ENCODE results near the gene CCDC97. TPM values are rescaled to one million over a fixed set of nuclear protein-coding genes. Genes with fewer than 3 reads are reported as not detected.

Gene CCDC97
- total and polyA plus RNA-seq, 2 of the 8 experiments (the other 6 are each of a cell fraction or from before 2014, with no cell fraction given) = 19.8 to 27.1 TPM

DNA sequence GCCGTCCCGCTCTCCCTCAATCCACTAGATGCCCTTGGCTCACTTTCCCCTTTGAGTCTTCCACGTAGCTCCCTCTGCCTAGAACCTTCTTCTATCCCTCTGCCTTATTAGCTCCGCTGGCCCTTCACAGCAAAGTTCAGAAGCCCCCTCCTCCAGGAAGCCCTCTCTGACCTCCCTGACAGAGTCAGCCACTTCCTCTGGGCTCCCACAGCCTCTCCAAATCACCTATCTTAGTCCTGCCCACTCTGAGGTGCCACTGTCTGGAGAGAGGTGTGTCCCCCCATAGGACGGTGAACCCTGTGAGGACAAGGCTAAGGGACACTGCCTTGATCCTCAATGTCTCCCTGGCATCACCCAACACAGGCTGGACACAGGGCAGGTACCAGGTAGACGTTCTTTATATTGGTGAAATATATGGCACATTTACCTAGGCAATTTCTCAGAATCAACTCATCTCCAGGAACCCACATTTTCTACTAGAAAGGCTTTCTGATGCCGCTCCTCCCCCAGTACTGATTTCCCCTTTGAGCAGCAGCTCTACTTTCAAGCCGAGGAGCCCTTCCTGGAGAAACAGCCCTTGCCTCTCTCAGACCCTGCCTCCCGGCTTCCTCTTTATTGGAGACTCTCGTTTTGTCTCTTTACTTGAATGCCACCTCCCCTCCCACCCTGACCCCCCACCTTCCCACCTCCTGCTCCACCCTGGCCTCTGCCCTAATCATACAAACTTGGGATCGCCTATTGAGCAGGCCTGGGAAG lies 47.2 kb downstream of the CCDC97 start:
- H3K56ac ChIP-seq (replicated peaks; ENCODE audit: insufficient read length, low read depth, low read length) = no peak overlapping the region
- H3K27ac ChIP-seq (ENCODE audit: low read depth, low read length) = no peak overlapping the region
- no peak overlapping the region for H4K8ac ChIP-seq (ENCODE audit: extremely low read depth, insufficient read depth, low read length)
- H4K20me1 ChIP-seq (replicated peaks in 1 of 2; ENCODE audit: control insufficient read depth in 1 of 2, insufficient read depth in 2 of 2, low read length in 2 of 2) = peaks cover 0 to 7% of the 10 kb centered on the region in 2 experiments
- no peak overlapping the region for H3K14ac ChIP-seq (ENCODE audit: insufficient read length)
- H2BK120ac ChIP-seq (replicated peaks; ENCODE audit: low read depth, low read length) = no peak overlapping the region
- ChIA-PET CTCF (ENCODE audit: partially characterized antibody) (interaction anchor here (0.6 to 8.0 kb wide), 8 partner anchors 14 to 922 kb away, joined by 3 to 33 read pairs (median 3); no protein-coding TSS in a partner anchor), POLR2A (ENCODE audit: partially characterized antibody) (interaction anchor here (1.0 to 1.5 kb wide), 5 partner anchors 15 to 82 kb away, joined by 3 to 4 read pairs (median 3); partner anchors contain the start of gene DMAC2)
- no peaks in the 10 kb centered on the region for H3K36me3 ChIP-seq (ENCODE audit: control insufficient read depth in 2 of 4, insufficient read depth in 4 of 4, low read length in 3 of 4)
- no peak overlapping the region for H3K18ac ChIP-seq (ENCODE audit: extremely low read depth, low read length)
- WGBS, 2 experiments (ENCODE audit: extremely low coverage in 1 of 2, insufficient coverage in 1 of 2, insufficient read length in 1 of 2, insufficient replicate concordance in 2 of 2, low coverage in 1 of 2, low lambda C conversion rate in 2 of 2, missing lambda C conversion rate in 1 of 2) = 90% methylated on average over 11 of the region's 11 CpGs; no CpG with 5 or more reads in 1 of the 2 experiments
- no peak overlapping the region for H3K9ac ChIP-seq (replicated peaks in 1 of 4; ENCODE audit: extremely low read depth in 1 of 4, low read depth in 3 of 4, low read length in 3 of 4)
- H3K4ac ChIP-seq (replicated peaks; ENCODE audit: insufficient read length, low read depth, low read length) = no peak overlapping the region
- H3K4me1 ChIP-seq (replicated peaks in 1 of 4; ENCODE audit: control insufficient read depth in 3 of 4, insufficient read depth in 4 of 4, low read length in 3 of 4) = peaks cover 0 to 7% (median 0%) of the 10 kb centered on the region in 4 experiments; a peak in 5 of 7 replicates
- H4K5ac ChIP-seq (ENCODE audit: insufficient read length, low read depth, low read length) = no peak overlapping the region
- peaks cover 13% of the 10 kb centered on the region; the same call in 1 of the 2 replicates for H3K23me2 ChIP-seq (ENCODE audit: low read depth, low read length)
- H2BK5ac ChIP-seq (ENCODE audit: low read depth, low read length) = no peak overlapping the region
- H3K27me3 ChIP-seq (replicated peaks in 1 of 4; ENCODE audit: control insufficient read depth in 3 of 4, extremely low read depth in 1 of 4, insufficient read depth in 3 of 4, low read length in 3 of 4) = peaks cover 2 to 14% (median 9%) of the 10 kb centered on the region in 4 experiments; a peak in 6 of 7 replicates
- 0 out of 2 replicates have a peak overlapping the region, but pooled peaks have one; percentile 9 for H2AK5ac ChIP-seq (ENCODE audit: low read depth, low read length)
- no peak overlapping the region for H2BK15ac ChIP-seq (ENCODE audit: low read length)
- H3K4me2 ChIP-seq (ENCODE audit: insufficient read depth in 1 of 2, low read depth in 2 of 2, low read length in 2 of 2) = no peak overlapping the region
- DNase-seq (ENCODE audit: low read depth in 1 of 2, low spot score in 2 of 2) (no peak), FAIRE-seq (no peak)
- H2AFZ ChIP-seq (ENCODE audit: low read length) = no peak overlapping the region
- H3K9me3 ChIP-seq (ENCODE audit: insufficient read depth in 2 of 2, low read depth in 1 of 2, low read length in 1 of 2) = no peaks in the 10 kb centered on the region
- no peak overlapping the region for H3K4me3 ChIP-seq (ENCODE audit: extremely low read depth in 1 of 4, insufficient read depth in 2 of 4, low read depth in 3 of 4, low read length in 4 of 4)
- H3K79me2 ChIP-seq (ENCODE audit: control insufficient read depth in 1 of 2, insufficient read depth in 2 of 2, low read length in 2 of 2) = no peaks in the 10 kb centered on the region
- no peaks in the 10 kb centered on the region; the same call in 1 of the 2 replicates for H3K79me1 ChIP-seq (ENCODE audit: low read depth, low read length)
- no peak overlapping the region for H4K91ac ChIP-seq (replicated peaks; ENCODE audit: insufficient read length, low read length)
- no peak overlapping the region; the same call in 1 of the 2 replicates for H2BK20ac ChIP-seq (ENCODE audit: low read length)
- no peak overlapping the region for H2BK12ac ChIP-seq (ENCODE audit: low read depth, low read length)
- no peak overlapping the region for H3K23ac ChIP-seq (ENCODE audit: insufficient read length)
- no peak for TF ChIP-seq GTF2F1 (IDR thresholded peaks at IDR 0.05; ENCODE audit: borderline replicate concordance, low read depth, low read length)
- TF ChIP-seq YY1 (IDR thresholded peaks at IDR 0.05; ENCODE audit: low read depth, low read length) = no peak
- no peak for TF ChIP-seq CTBP2 (IDR thresholded peaks at IDR 0.05; ENCODE audit: borderline replicate concordance, insufficient read depth, insufficient read length, low read length)
- TF ChIP-seq NANOG (IDR thresholded peaks at IDR 0.05; ENCODE audit: insufficient read depth, low read depth, low read length, poor library complexity, severe bottlenecking) = no peak
- TF ChIP-seq SIN3A (conservative IDR thresholded peaks at IDR 0.05 in 1 of 2, IDR thresholded peaks at IDR 0.05 in 1 of 2; ENCODE audit: low read depth in 1 of 2, low read length in 2 of 2) = no peak
- no peak for TF ChIP-seq CBX8 (IDR thresholded peaks at IDR 0.05; ENCODE audit: borderline replicate concordance, low read depth, low read length)
- no peak for TF ChIP-seq TAF1 (IDR thresholded peaks at IDR 0.05; ENCODE audit: low read depth, low read length)

Measured in H1 (cell line).